HG03135 (cell line): ENCODE results near the gene NTRK2.
"Not testable (repeated sequence)": the region's sequence is repeated elsewhere in the genome, so short reads cannot be mapped to it uniquely, and the experiment has no call there.

ENCODE experiments used
- ATAC-seq: cut with Tn5 transposase; IDR thresholded peaks from one replicate; pipeline ENCODE4 v1.9.1; 2021; ENCODE audit warnings: mild to moderate bottlenecking, moderate library complexity; ENCODE audit not compliant: unreplicated experiment

Gene NTRK2

DNA sequence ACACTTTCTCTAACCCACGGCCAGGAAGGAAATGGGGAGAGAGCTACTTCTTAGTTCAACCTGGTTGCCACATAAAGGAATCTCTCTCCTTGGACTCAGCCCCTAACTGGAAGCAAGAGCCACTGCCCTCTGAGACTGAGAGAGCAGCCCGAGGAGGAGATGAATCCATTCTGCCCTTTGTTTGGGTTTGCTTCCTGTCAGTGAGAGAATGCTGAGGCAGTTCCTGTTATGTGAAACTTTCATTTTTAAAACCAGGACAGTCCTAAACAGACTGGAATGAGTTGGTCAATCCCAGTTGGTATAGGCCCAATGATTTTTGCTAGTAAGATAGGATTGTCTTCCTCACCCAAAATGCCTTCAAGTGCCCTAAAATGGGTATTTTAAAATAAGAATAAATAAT, 205.1 kb downstream of the NTRK2 start:
- ATAC-seq = no peak

DNA sequence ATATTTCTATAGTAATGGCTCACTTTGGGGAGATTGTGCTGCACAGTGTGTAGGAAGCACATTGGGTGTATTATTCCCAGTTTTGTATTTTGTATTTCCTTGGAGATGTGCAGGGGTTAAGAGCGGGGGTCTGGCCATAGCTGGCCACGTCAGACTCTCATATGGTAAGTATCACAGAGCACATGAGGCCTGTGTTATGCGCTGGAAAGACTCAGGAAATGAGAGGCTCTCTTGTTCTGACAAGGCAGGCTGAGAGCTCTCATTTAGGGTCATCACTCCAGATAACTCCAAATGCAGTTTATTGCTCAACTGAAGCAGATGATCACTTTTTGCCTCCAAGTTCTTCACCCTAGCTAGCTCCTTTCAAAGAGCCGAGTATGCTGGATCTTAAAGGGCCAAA, 205.7 kb downstream of the NTRK2 start:
- ATAC-seq = no peak

DNA sequence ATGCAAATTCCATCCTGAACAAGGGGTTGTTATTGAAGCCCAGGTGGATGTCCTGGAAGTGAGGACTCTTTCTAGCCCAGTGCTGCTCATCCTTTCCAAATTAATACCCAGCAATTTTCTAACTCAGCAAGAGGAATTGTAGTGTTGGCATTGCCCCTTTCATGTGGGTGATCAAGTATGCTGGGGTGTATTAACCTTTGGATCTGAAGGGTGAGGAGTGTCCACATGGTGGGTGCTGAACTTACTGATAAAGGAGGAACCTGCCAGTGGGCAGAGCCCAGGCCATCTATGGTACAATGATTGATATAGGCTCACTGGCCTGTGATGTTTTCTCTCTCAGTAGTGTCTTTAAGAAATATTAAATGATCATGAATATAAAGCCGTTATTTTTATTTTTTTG, 210.1 kb downstream of the NTRK2 start:
- no peak for ATAC-seq

DNA sequence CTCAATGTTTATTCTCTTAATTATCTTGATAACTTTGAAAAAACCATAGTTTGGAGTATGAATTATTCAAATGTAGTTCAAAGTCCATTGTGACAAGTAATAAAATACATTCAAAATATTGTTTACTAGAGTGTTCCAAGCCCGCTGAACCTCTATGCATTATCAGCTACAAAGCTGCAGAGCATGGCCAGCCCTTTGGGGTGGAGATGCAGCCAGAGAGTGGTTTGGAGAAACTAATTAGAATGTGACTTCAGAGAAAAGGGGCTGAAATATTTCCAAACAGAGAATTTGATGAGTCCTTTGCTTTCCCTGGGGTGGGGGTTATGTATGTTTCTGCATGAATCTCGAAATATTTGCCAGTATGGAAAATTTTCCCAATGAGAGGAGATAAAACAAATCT, 211.3 kb downstream of the NTRK2 start:
- no peak for ATAC-seq

DNA sequence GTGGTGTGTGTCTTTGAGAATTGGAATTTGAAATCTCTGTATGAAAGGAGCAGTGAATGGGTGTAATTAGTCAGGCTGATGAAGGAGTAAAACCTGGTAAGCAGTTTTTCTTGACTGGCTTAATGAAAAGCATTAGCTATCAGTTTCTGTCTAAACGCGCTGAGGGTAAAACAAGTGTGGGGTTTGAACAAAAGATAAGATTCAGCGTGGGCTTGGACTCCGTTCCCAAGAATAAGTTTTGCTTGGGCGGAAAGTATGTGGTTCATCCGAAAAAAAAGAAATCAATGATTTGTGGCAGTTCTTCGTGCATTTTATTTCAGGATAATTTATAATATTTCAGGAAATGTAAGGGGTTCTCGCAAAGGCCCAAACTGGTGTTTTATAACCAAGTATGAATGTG, 217.3 kb downstream of the NTRK2 start:
- no peak for ATAC-seq

DNA sequence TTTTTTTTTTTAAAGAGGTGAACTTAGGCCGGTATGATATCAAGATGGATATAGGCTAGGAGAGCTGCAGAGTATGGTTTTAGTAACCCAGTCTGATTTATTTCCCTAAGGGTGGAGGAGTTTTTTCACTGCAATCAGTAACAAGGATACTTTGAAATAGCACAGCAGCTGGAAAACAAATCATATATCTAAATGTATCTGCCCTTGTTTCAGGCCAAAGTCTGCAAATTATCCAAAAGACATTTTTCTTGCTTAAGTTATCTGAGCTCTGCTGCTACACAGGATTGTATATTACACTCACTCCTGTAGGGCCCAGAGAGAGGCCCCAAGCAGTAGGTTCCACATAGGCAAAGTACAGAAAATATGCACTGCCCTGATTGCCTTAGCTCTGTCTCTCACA, 222.4 kb downstream of the NTRK2 start:
- ATAC-seq = no peak

DNA sequence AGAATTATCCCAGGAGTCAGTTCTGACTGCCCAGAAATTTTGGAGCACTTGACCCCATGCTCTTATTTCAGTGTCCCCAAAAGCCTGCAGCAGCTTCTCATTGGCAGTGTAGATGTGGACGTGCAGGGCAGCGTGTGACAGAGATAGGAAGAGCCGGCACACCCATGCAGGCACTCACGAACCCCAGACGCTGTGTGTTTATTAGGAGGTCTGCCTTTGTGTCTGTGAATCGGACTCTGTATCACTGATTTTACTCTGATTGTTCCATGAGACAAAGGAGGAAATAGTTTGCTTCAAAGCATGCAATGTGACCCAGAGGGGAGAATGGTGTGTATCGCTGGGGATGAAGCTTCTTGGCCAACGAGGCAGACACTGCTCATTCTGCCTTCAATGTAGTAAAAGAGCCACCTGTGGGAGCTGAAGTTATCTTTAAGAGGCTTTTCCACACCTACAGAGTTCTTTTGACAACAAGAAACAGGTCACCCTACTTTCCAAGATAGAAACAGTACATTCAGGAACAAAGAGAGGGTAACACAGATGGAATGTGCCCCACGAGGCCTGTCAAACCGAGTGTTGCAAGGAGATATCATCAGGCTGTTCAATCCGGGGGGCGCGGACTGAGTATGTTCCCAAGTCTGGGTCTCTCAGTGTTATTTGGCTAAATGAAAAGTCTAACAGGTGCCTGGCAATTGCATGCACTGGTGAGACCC, 224.0 kb downstream of the NTRK2 start:
- ATAC-seq = no peak

DNA sequence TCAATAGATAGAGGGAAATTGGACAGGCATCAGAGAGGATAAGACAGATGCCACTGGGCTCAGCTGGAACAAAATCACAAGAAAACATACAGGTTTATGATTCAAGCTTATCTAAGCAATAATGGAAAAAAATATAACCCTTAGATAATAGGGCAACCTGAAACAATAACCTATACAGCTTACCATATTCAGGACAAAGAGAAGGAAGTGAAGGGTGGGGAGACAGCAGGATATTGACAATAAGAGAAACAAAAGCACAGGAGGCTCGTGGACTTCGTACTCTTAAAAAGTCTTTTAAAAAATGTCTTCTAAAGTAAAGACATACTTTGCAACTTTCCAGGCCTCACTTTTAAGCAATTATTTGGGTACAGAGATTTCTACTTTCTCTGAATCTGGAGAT, 225.3 kb downstream of the NTRK2 start:
- no peak for ATAC-seq

DNA sequence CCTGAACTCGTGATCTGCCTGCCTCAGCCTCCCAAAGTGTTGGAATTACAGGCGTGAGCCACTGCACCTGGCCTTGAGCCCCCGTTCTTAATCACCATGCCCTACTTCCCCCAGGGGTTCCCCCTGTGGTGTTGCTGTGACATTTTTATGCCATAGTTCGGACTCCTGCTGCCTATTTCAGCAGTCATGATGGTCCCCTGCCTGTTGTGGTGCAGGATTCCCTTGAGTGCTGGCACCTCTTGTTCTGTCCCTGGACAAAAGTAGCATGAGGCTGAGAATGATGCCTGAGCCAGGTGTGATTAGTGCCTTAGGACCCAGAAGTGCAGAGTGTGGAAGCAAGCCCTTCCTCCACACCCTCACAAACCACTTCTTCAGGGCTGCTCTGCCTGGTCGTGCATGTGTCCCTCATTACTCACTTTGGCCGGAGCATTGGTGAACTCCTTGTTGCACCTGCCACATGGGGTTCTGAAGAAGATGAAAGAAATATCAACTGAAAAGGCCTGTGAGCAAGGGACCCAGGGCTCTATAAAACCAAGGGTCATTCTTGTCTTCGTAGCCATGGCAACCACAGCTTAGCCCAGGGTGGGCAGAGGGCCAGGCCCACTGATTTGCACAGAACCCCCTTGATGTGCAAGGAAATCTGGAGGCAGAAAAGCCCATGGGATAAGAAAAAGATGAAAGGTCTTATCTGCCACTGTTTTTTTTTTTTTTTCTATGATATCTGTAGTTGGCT, 228.0 kb downstream of the NTRK2 start:
- ATAC-seq = no peak

DNA sequence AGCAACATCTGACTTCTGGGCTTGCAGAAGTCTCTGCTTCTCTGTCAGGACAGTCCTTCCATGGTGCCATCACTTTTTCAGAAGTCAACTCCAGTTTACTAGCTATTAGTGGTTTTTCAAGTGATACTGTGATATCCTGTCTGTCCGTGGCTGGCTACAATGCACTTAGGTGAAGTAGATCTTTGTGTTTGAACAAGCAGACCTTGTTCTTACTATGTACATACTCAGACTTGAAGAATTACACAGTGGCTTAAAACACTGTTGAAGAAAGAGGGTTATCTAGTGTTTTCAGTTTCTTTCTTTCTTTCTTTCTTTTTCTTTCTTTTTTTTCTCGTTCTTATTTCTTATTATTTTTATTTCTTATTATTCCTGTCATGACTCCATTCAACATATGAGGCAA, 228.7 kb downstream of the NTRK2 start:
- ATAC-seq = no peak

DNA sequence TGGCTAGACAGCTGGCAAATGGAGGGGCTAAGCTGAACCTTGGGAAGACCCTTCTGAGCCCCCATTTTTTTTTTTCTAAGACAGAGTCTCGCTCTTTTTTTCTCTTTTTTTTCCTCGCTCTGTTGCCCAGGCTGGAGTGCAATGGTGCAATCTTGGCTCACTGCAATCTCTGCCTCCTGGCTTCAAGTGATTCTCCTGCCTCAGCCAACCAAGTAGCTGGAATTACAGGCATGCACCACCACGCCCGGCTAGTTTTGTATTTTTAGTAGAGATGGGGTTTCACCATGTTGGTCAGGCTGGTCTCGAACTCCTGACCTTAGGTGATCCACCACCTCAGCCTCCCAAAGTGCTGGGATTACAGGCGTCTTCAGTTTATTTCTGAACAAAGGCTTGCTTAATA, 229.1 kb downstream of the NTRK2 start:
- not testable (repeated sequence) for ATAC-seq

DNA sequence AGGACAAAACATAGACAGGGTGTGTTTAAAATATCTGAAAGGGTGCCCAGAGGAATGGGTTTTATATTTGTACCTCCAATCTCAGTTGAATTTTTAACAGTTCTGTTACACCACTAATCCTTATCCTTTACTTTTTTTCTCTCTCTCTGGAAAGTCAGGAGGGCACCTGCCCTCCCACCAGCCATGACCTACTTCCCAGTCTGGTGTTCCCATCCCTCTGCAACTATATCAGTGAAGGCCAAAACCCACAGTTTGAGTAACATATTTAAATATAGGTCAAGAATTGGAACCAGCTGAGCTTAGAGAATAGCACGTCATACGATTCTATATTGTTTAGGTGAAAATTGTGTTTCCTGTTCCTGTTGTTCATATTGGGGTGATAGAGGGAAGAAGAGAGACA, 229.8 kb downstream of the NTRK2 start:
- ATAC-seq = no peak

DNA sequence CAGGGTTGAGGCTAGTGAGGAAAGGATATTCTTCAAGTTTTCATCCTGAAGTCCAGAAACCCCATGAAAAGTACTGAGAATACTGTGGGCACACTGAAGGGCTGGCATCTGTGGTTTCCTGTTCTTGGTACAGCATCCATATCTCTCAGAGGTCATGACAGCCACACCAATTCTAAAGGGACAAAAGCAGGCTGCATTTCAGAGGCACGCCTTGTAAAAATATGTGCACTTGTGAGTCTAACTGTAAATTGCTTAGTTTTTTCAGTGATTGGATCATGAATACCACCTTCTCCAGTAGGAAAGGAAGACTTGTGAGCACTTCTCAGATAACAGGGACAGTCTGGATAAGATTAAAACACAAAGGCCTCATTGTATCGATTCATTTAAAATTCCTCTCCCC, 230.9 kb downstream of the NTRK2 start:
- no peak for ATAC-seq

DNA sequence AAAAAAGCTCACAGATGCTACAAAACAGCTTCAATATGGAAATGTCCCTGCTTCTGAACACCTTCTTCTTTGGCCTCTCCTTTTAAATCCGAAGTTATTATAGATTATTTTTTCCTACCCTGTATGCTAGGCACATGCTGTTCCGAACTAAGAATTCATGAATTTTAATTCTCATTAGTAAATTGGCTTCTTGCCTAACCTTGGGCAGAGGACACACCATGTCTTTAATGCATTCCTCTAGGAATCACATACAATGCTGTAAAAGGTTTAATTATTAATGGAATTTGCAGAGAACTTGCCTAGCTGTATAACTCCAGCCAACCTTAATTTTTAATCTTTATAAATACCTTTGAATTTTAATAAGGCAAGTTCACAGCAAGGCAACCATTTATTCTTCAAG, 234.4 kb downstream of the NTRK2 start:
- no peak for ATAC-seq

DNA sequence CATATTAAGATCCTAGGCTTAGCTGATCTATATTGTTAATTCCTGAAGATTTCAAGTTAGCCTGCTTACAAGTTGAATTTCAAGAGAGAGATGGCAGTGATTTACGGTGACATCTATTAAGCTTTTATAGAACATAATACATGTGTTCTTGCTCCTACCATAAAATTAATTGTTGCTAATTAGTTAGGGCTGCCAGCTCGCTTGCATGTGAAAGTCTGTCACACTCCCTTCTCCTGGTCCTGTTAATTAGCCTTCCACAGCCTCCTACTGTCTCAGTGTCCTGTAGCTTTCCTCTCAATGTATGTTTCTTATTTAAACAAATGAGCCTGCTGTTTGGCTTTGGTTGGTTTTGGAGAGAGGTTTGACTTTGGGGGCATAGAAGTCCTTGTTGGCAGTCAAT, 247.2 kb downstream of the NTRK2 start:
- ATAC-seq = no peak

DNA sequence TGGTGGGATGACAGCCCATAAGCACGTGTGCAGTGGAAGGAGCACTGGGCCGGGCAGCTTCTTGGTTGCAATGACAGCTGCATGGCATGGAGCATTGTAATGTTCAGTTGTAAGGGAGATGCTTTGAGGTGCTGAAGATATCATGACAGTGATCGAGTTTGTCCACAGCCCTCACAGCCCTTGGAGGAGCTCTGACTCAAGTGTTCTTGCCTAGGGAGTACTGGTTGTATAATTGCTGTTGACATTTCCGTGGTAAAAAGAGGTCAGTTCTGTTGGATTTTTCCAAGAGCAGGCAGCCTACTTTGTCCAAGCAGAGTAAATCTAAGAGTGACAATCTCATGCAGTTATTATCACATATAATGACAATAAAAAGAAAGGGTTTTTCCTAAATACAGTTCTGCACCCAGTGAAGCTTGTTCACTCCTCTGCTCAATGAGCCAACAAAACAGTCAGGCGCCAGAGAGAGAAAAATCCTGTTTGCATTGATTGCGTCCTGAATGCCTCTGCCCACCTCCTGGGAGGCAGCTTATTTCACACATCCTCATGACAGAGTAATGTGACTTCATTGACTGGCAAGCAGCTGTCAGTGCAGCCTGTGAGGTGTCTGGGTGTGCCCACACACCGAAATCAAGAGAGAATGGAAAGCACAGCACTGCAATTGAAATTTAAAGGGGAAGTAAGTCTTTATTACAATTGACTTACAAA, 248.0 kb downstream of the NTRK2 start:
- no peak for ATAC-seq

DNA sequence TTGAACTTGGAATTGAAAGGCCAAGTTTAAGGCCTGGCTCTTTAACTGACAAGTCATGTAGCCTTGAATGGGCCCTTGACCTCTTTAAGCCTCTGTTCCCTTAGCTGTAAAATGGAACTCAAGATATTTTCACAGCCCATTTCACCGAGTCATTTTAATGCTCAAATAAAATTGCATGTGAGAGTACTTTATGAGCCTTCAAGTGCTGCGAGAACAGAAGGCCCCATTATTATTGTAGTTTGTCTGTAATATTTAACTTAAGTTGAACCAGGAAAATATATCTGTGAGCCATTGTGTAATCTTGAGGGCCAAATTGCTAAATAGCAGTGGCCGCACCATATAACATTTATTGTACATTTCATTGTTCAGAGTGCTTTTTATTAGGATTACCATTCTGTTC, 249.9 kb downstream of the NTRK2 start:
- ATAC-seq = no peak

DNA sequence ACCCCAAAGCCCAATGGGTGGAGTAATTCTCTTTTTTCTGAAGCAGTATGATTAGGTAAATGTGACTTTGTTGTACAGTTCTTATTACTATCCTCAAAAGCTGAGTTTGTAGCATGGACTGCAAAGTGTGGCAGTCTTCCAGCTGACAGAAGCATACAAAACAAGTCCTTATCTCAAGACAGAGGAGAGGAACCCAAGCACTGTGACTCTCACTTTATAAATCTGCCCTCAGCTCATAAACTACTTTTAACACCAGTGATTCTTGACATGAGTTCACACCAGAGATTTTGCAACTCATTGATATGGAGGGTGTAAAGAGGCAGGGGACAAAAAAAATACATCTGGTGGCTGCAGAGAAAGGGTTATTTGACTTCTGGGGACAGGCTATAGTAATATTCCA, 251.6 kb downstream of the NTRK2 start:
- ATAC-seq = no peak

DNA sequence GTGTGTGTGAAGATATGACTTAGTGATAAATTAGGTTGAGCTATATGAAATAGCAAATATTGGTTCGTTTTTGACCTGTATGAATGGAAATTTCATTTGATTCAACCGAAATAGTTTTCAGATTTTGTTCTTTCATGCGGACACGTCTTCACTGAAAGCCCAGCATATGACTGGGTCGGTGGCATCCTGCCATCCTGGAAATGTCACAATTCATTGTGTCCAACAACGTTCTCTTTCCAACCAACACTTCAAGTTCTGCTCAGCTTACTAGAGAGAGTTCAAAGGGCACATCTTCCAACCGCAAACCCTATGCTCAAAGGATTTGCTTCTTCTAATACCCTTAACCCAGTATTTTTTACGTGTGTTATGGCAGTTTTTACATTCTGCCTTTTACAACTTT, 252.5 kb downstream of the NTRK2 start:
- ATAC-seq = no peak

DNA sequence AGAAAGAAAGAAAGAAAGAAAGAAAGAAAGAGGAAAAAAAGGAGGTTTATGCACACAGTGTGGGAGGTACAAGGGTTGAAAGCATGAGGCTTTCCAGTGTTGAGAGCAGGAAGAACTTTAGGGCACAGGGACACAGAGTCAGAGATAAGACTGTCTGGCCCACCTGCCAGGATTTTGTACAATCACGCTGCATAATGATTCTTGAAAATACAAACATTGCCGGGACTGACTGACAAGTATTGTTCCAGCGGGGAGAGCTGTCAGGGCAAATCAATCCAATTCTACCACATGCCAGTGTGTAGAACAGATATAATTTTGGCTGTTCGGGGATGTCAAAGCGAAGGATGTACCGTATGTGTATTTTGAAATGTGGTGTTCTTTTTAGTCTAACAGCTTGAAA, 254.7 kb downstream of the NTRK2 start:
- no peak for ATAC-seq

DNA sequence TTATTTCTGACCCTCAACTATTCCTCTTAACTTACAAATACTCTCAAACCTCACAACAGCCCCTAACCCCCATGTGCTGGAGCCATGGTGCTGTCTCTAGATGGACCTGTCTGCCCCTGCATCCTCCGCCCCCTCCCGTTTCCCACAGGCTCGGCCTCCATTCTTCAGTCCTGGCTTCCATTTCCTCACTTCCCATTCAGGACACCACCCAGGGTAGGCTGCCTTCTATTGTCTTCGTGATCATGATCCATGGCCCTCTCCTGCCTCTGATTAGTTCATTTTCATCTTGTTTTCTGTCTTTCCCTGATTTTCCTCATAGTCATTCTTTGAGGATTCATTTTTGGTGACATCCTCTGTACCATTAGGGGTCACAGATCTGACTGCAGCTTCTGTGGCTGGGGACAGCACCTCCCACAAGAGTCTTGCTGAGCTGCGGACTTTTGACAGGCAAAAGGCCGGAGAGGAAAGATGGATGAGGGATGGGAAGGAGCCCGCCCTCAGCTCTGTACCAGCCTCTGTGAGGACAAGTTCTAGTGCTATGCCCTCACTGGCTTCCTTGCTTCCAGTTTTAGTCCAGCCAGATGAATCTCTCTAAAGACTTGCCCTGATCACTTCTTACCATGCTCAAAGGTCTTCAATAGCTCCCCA, 255.8 kb downstream of the NTRK2 start:
- no peak for ATAC-seq

DNA sequence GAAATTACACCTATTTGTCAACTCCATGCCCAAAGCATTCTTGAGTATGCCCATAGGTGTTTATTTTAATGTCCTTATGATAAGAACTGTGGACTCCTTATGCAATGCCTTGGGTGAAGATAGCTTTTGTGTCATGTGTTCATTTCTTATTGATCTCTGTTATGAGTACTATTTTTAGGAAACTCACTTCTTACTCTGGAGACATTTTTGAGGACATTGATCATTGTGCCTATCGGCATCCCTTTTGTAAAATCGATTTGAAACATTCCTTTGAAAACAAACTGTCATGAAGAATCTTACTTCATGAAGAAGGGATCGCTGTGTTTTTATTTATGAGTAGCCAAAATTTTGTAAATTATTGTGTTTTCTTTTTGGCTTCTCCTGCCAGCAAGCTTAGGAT, 257.3 kb downstream of the NTRK2 start:
- no peak for ATAC-seq
